GM23338 (cell line): Measurements from ENCODE around the gene HSDL1. TPM values are rescaled to one million over a fixed set of nuclear protein-coding genes. Genes with fewer than 3 reads are reported as not detected.

Source experiments
- ATAC-seq: fragments of 200-7000 bp; cut with Tn5 transposase; 3 replicates; pipeline ENCODE4 v1.9.1; 2020
- DNase-seq: peaks from one replicate; pipeline ENCODE4 v3.0.0-alpha.2; 2015; ENCODE audit warnings: low spot score
- H2AFZ ChIP-seq: fragments of 200-600 bp; sonication (generic); 2 replicates; pipeline ENCODE4 v1.8.0; 2016; ENCODE audit warnings: antibody characterized with exemption, mild to moderate bottlenecking, moderate library complexity
- H3F3A ChIP-seq: fragments of 200-600 bp; sonication (generic); replicated peaks from 2 replicates; pipeline ENCODE4 v1.8.0; 2017; ENCODE audit warnings: antibody characterized with exemption, mixed run types, low read depth
- H3K27ac ChIP-seq: fragments of 200-600 bp; sonication (generic); 2 replicates; pipeline ENCODE4 v1.6.1; 2016; ENCODE audit warnings: low read depth
- H3K27me3 ChIP-seq: fragments of 200-600 bp; sonication (generic); 2 replicates; pipeline ENCODE4 v1.8.0; 2016; ENCODE audit warnings: mild to moderate bottlenecking, mixed run types, moderate library complexity; ENCODE audit not compliant: insufficient read depth
- H3K36me3 ChIP-seq: fragments of 200-600 bp; sonication (generic); 2 replicates; pipeline ENCODE4 v1.8.0; 2016; ENCODE audit warnings: mild to moderate bottlenecking; ENCODE audit not compliant: insufficient read depth
- H3K4me1 ChIP-seq: fragments of 200-600 bp; sonication (generic); 2 replicates; pipeline ENCODE4 v1.8.0; 2016; ENCODE audit warnings: mild to moderate bottlenecking, moderate library complexity; ENCODE audit not compliant: insufficient read depth
- H3K4me2 ChIP-seq: fragments of 200-600 bp; sonication (generic); 2 replicates; pipeline ENCODE4 v1.7.1; 2017; ENCODE audit warnings: mixed run types
- H3K4me3 ChIP-seq: fragments of 200-600 bp; sonication (generic); 2 replicates; pipeline ENCODE4 v1.6.1; 2016; ENCODE audit warnings: mixed run types
- H3K79me2 ChIP-seq: fragments of 200-600 bp; sonication (generic); replicated peaks from 2 replicates; pipeline ENCODE4 v1.8.0; 2017; ENCODE audit warnings: mild to moderate bottlenecking; ENCODE audit not compliant: insufficient read depth
- H3K9me2 ChIP-seq: fragments of 200-600 bp; sonication (generic); 2 replicates; pipeline ENCODE4 v1.8.0; 2017; ENCODE audit not compliant: insufficient read depth
- H4K20me1 ChIP-seq: fragments of 200-600 bp; sonication (generic); replicated peaks from 2 replicates; pipeline ENCODE4 v1.8.0; 2017; ENCODE audit warnings: mild to moderate bottlenecking; ENCODE audit not compliant: insufficient read depth
- H3K27ac Mint-ChIP-seq: 2 replicates; pipeline ENCODE4 v1.8.0; 2020; ENCODE audit warnings: inconsistent platforms, mild to moderate bottlenecking, moderate library complexity, mixed read lengths
- H3K27me3 Mint-ChIP-seq: 3 replicates; pipeline ENCODE4 v1.8.0; 2022; ENCODE audit warnings: low read depth, mild to moderate bottlenecking, moderate library complexity, mixed read lengths, inconsistent platforms; ENCODE audit not compliant: insufficient read depth, poor library complexity
- H3K36me3 Mint-ChIP-seq: 3 replicates; pipeline ENCODE4 v1.8.0; 2021; ENCODE audit warnings: low read depth, mild to moderate bottlenecking, inconsistent platforms, moderate library complexity, mixed read lengths
- H3K4me1 Mint-ChIP-seq: 3 replicates; pipeline ENCODE4 v1.8.0; 2020; ENCODE audit warnings: mild to moderate bottlenecking, inconsistent platforms, mixed read lengths
- H3K4me3 Mint-ChIP-seq: 3 replicates; pipeline ENCODE4 v1.8.0; 2021; ENCODE audit warnings: moderate library complexity, mild to moderate bottlenecking, inconsistent platforms, mixed read lengths
- H3K9me3 Mint-ChIP-seq: 3 replicates; pipeline ENCODE4 v1.8.0; 2020; ENCODE audit warnings: moderate library complexity, mild to moderate bottlenecking, inconsistent platforms, mixed read lengths
- EZH2 ChIP-seq: fragments of 200-600 bp; sonication (generic); IDR thresholded peaks from one replicate; pipeline ENCODE4 v1.8.0; 2017; ENCODE audit warnings: antibody characterized with exemption, mild to moderate bottlenecking, low read depth; ENCODE audit not compliant: unreplicated experiment
- NANOG ChIP-seq: IDR thresholded peaks from 2 replicates; pipeline ENCODE4 v1.6.1; 2016; ENCODE audit warnings: antibody characterized with exemption, borderline replicate concordance
- polyA plus RNA-seq: library from polyadenylated mRNA; unstranded; fragments of >200 nt; fragmentation: Nextera tagmentation; extraction: Ambion mirVana; gene quantifications from 2 replicates; pipeline ENCODE4 v1.2.1, GENCODE V29; 2016
- total RNA-seq: library from RNA; depleted of rRNA; stranded (reverse); fragments of >200 nt; shearing (Covaris generic); gene quantifications from 2 replicates; pipeline ENCODE4 v1.2.3, GENCODE V29; 2014
- TF ChIP-seq, protein P1 (sequence below): fragments of 250-450 bp; sonication (Bioruptor Pico); IDR thresholded peaks from 2 replicates; pipeline ENCODE4 v1.5.0; 2020; ENCODE audit warnings: mild to moderate bottlenecking, moderate library complexity

Gene HSDL1
- total and polyA plus RNA-seq, 2 experiments from 2014 or later: 16.6 to 46.1 TPM

DNA sequence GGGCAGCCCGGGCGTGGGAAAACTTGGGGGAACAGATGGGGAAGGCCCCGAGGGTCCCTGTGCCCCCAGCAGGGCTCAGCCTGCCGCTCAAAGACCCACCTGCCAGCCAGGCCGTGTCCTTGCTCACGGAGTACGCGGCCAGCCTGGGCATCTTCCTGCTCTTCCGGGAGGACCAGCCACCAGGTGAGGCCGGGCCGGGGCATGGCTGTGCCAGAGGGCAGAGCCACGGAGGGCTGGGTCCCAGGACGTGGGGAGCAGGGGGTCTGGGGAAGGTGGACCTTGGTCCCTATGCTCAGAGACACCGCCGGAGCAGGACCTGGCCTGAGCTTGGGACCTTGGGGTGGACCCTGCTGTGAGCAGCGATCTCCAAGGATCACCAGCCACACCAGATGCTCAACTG, 46.5 kb upstream of the HSDL1 start (continued):
- TF ChIP-seq, protein P1, sequence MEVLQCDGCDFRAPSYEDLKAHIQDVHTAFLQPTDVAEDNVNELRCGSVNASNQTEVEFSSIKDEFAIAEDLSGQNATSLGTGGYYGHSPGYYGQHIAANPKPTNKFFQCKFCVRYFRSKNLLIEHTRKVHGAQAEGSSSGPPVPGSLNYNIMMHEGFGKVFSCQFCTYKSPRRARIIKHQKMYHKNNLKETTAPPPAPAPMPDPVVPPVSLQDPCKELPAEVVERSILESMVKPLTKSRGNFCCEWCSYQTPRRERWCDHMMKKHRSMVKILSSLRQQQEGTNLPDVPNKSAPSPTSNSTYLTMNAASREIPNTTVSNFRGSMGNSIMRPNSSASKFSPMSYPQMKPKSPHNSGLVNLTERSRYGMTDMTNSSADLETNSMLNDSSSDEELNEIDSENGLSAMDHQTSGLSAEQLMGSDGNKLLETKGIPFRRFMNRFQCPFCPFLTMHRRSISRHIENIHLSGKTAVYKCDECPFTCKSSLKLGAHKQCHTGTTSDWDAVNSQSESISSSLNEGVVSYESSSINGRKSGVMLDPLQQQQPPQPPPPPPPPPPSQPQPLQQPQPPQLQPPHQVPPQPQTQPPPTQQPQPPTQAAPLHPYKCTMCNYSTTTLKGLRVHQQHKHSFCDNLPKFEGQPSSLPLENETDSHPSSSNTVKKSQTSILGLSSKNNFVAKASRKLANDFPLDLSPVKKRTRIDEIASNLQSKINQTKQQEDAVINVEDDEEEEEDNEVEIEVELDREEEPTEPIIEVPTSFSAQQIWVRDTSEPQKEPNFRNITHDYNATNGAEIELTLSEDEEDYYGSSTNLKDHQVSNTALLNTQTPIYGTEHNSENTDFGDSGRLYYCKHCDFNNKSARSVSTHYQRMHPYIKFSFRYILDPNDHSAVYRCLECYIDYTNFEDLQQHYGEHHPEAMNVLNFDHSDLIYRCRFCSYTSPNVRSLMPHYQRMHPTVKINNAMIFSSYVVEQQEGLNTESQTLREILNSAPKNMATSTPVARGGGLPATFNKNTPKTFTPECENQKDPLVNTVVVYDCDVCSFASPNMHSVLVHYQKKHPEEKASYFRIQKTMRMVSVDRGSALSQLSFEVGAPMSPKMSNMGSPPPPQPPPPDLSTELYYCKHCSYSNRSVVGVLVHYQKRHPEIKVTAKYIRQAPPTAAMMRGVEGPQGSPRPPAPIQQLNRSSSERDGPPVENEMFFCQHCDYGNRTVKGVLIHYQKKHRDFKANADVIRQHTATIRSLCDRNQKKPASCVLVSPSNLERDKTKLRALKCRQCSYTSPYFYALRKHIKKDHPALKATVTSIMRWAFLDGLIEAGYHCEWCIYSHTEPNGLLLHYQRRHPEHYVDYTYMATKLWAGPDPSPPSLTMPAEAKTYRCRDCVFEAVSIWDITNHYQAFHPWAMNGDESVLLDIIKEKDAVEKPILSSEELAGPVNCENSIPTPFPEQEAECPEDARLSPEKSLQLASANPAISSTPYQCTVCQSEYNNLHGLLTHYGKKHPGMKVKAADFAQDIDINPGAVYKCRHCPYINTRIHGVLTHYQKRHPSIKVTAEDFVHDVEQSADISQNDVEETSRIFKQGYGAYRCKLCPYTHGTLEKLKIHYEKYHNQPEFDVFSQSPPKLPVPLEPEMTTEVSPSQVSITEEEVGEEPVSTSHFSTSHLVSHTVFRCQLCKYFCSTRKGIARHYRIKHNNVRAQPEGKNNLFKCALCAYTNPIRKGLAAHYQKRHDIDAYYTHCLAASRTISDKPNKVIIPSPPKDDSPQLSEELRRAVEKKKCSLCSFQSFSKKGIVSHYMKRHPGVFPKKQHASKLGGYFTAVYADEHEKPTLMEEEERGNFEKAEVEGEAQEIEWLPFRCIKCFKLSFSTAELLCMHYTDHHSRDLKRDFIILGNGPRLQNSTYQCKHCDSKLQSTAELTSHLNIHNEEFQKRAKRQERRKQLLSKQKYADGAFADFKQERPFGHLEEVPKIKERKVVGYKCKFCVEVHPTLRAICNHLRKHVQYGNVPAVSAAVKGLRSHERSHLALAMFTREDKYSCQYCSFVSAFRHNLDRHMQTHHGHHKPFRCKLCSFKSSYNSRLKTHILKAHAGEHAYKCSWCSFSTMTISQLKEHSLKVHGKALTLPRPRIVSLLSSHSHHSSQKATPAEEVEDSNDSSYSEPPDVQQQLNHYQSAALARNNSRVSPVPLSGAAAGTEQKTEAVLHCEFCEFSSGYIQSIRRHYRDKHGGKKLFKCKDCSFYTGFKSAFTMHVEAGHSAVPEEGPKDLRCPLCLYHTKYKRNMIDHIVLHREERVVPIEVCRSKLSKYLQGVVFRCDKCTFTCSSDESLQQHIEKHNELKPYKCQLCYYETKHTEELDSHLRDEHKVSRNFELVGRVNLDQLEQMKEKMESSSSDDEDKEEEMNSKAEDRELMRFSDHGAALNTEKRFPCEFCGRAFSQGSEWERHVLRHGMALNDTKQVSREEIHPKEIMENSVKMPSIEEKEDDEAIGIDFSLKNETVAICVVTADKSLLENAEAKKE: no peak

DNA sequence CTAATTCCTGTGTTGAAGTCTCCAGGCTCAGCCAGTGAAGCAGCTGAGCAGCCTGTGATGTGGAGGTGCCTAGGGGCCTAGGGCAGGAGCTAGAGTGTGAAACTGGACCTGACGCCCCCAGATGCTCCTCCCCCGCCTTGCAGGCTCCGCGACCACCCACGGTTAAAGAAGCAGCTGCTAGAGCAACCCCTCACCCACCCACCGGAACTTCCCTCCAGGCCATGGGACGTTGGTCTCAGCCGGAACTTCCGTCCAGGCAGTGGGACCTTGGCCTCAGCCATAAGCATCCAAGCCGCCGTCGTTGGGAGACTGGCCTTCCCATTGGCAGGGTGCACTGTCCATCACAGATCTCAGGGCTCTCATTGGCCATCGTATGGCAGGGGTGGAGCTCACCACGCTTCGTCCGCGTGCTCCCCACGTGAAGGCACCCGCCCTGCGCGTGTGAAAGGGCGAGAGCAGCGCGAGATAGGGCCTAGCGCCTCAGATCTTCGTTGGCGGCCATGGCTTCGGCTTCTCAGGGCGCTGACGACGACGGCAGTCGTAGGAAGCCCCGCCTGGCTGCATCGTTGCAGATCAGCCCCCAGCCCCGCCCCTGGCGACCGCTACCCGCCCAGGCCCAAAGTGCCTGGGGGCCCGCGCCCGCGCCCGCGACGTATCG, 45.9 kb upstream of the HSDL1 start, which contains the start of gene ADAD2:
Gene ADAD2, plus strand, starts transcription at position 427 of the 658 bp plus-strand sequence. Its CDS starts 74 bp downstream, at position 501.
- Histone ChIP-seq H3K4me3 (no peak within 1 kb of the TSS), H3K4me2 (no peak within 1 kb of the TSS), H3K4me1 (0 out of 2 replicates have a peak, but pooled peaks cover 3% of the 10 kb centered on the region), H3F3A (no peaks in the 10 kb centered on the region), H4K20me1 (no peaks in the 10 kb centered on the region), H3K36me3 (no peaks in the 10 kb centered on the region), H3K27ac (no peak within 1 kb of the TSS), H2AFZ (peak within 1 kb of the TSS; percentile 88), H3K9me2 (no peaks in the 10 kb centered on the region), H3K27me3 (no peaks in the 10 kb centered on the region), H3K79me2 (peaks cover 9% of the 10 kb centered on the region)
- peaks cover 9% of the 10 kb centered on the region for H3K27me3 Mint-ChIP-seq
- H3K9me3 Mint-ChIP-seq: no peaks in the 10 kb centered on the region
- H3K4me3 Mint-ChIP-seq: no peak within 1 kb of the TSS
- peak; percentile 69 for ATAC-seq
- no peak for TF ChIP-seq NANOG
- TF ChIP-seq EZH2: no peak
- peaks cover 5% of the 10 kb centered on the region for H3K4me1 Mint-ChIP-seq
- DNase-seq: peak; percentile 84
- H3K36me3 Mint-ChIP-seq: no peaks in the 10 kb centered on the region; the same call in 2 of the 3 replicates
- H3K27ac Mint-ChIP-seq: no peak within 1 kb of the TSS
